ENCODE data around the gene FAM107B.

GRCh38 chr10:14784459-14785055 is 9.9 kb upstream of the FAM107B start:
- TF ChIP-seq POLR2AphosphoS5 (IDR thresholded peaks at IDR 0.05; ENCODE audit: insufficient read depth, low read depth, low read length) (no peak), CTCF (IDR thresholded peaks at IDR 0.05; ENCODE audit: extremely low read depth in 1 of 2, insufficient read depth in 1 of 2, low read depth in 1 of 2, low read length in 2 of 2) (no peak), POLR2A (IDR thresholded peaks at IDR 0.05; ENCODE audit: low read depth, low read length) (no peak), FOS (IDR thresholded peaks at IDR 0.05; ENCODE audit: borderline replicate concordance, insufficient read depth, low read length) (no peak)

Measured in endothelial cell of umbilical vein (primary cell).